Astrocyte of the spinal cord (primary cell): ENCODE results near the gene CATSPERB.
"Not testable (repeated sequence)": the region's sequence is repeated elsewhere in the genome, so short reads cannot be mapped to it uniquely, and the experiment has no call there.

Experiments used
- DNase-seq: peaks from one replicate; pipeline ENCODE4 v3.0.0; 2011; ENCODE audit warnings: low read depth, low spot score
- H3K4me3 ChIP-seq: 2 replicates; pipeline ENCODE4 v1.5.1; 2011; ENCODE audit warnings: low read depth, mild to moderate bottlenecking, low read length, moderate library complexity
- CTCF ChIP-seq: IDR thresholded peaks from 2 replicates; pipeline ENCODE4 v1.5.1; 2012; ENCODE audit warnings: low read depth, mild to moderate bottlenecking, low read length, inconsistent platforms
- in situ Hi-C: cut with HindIII; loops from 2 replicates; pipeline ENCODE4 v1.10.0; 2017; ENCODE audit warnings: low sequenced_read_pairs

CATSPERB gene

GRCh38 chr14:91749868-91750267 is 18.0 kb upstream of the CATSPERB start:
- in situ Hi-C loops = no loop called here
- TF ChIP-seq CTCF = no peak

DNA sequence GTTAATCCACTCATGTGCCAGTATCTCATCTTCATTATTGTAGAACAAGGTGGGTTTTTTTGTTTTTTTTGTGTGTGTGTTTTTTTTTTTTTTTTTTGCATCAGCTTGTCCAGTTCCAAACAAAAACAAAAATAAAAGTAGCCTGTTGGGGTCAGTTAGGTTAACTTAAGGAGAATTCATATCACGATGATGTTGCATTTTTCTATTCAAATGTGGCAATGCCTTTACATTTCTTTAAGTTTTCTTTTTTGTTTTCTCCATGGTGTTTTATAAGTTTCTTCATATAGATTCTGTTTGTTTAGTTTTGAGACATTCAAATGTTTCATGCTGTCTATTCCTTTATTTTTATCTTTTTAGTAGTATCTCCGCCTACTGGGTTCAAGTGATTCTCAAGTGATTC is 16.2 kb upstream of the CATSPERB start:
- in situ Hi-C loops = no loop called here
- DNase-seq = no peak
- no peak for TF ChIP-seq CTCF
- no peak overlapping the region for H3K4me3 ChIP-seq

More at GRCh38 chr14:91749868-91750267, 18.0 kb upstream of the CATSPERB start:
- no peak for DNase-seq
- no peak overlapping the region for H3K4me3 ChIP-seq

- no peak for TF ChIP-seq CTCF
- in situ Hi-C loops = no loop called here
- H3K4me3 ChIP-seq = no peak overlapping the region
- no peak for DNase-seq
Measured at GRCh38 chr14:91745344-91745743, 13.5 kb upstream of the CATSPERB start.

DNA sequence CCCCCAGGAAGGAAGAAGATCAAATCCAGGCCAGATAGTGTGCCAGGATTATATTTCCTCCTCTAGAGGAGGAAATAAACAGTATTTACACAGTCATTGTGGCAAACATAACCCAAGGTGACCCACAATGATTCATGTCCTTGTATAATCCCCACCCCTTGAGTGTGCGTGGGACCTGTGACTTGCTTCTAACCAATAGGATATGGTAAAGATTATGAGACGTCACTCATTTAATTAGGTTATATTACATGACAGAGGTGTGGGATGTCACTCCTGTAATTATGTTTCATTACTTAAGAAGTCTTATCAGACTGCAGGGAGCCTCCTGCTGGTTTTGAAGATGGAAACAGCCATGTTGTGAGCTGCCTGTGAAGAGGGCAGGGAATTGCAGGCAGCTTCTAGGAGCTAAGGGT is 12.2 kb upstream of the CATSPERB start:
- in situ Hi-C loops = no loop called here

DNA sequence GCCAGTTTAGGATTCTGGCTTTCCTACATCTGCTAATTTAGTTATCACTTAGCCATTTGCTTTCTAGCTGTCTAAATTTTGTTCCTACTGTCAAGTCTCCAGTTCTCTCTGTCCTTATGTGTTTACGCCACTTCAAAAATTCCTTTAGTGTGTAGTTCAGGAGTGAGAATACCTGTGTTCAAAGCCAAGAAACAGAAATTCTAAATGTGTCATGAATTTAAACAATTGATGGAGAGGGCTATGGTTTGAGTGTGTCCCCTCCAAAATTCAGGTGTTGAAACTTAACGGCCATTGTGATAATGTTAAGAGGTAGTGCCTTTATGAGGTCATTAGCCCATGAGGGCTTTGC is 11.4 kb upstream of the CATSPERB start:
- DNase-seq = no peak
- in situ Hi-C loops = no loop called here
- no peak overlapping the region for H3K4me3 ChIP-seq
- no peak for TF ChIP-seq CTCF

More for the DNA sequence above, 12.2 kb upstream of the CATSPERB start:
- no peak overlapping the region for H3K4me3 ChIP-seq
- DNase-seq = no peak
- no peak for TF ChIP-seq CTCF

DNA sequence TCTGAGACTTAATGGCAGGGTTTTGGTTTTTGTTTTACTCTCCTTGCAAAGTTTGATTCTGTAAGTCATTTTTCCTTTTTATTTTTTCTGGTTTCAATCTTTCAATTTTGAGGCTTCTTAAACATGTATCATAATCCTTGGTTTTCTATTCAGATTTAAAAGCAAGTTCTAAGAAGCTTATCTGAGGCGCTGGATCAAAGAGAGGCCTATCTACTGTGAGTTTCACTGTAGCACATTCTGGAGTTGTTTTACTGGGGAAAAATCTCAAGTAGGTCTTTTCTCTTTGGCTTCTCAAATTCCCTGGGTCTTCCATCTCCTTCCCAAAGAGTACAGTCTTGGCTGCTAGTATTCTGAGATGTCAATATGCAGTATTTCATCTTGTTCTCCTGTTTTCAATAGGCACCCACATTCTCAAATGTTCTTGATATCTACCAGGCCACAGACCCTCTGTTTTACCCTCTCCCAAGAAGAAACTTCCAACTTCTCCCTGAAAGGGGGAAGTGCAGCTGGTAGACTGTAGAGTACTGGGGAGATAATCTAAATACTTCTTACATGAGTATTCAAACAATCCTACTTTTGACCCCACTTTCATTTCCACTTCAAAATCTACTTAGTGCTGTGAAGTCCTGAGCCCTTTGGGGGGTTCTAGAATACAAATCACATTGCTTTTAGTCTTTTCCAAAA is 10.9 kb upstream of the CATSPERB start:
- no peak for TF ChIP-seq CTCF
- no peak for DNase-seq
- in situ Hi-C loops = no loop called here
- no peak overlapping the region for H3K4me3 ChIP-seq

DNA sequence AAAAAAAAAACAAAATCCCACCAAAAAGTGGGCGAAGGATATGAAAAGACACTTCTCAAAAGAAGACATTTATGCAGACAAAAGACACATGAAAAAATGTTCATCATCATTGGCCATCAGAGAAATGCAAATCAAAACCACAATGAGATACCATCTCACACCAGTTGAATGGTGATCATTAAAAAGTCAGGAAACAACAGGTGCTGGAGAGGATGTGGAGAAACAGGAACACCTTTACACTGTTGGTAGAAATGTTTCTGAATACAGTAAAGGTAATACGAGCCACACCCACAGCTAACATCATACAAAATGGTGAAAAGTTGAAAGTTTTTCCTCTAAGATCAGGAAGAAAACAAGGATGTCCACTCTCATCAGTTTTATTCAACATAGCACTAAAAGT is 8.0 kb upstream of the CATSPERB start:
- H3K4me3 ChIP-seq, DNase-seq, in situ Hi-C loops: not testable (repeated sequence)
